Caco-2 (cell line): Measurements from ENCODE around the gene C14orf180. TPM values are rescaled to one million over a fixed set of nuclear protein-coding genes. Genes with fewer than 3 reads are reported as not detected.

Source experiments
- BruUV-seq: library from RNA; stranded (reverse); fragments of 400-500 nt; replicated peaks from 2 replicates; lab custom pipeline; 2021; lab: Mats Ljungman, UMichigan
- CTCF ChIA-PET: fragments of 300-600 bp; sonication (Branson Sonifier 250); formaldehyde crosslinking; loops from one replicate; lab custom pipeline; 2022; ENCODE audit warnings: antibody characterized with exemption; lab: Charles Lee
- POLR2A ChIA-PET: fragments of 300-600 bp; sonication (Branson Sonifier 250); formaldehyde crosslinking; loops from one replicate; lab custom pipeline; 2022; ENCODE audit warnings: antibody characterized with exemption; lab: Charles Lee
- DNase-seq, 2 experiments: peaks; one replicate each; pipeline versions ENCODE4 v3.0.0 to v3.0.0-alpha.2; 2020 to 2022
- H3K27me3 ChIP-seq: replicated peaks from 2 replicates; pipeline ENCODE4 v1.6.0; 2011; ENCODE audit warnings: low read length; ENCODE audit not compliant: control insufficient read depth, insufficient read depth
- H3K36me3 ChIP-seq: 2 replicates; pipeline ENCODE4 v1.5.1; 2011; ENCODE audit warnings: low read length; ENCODE audit not compliant: control insufficient read depth, insufficient read depth
- H3K4me1 ChIP-seq: fragments of 250-450 bp; sonication (Bioruptor Pico); 2 replicates; pipeline ENCODE4 v1.5.1; 2020; ENCODE audit warnings: mild to moderate bottlenecking
- H3K4me3 ChIP-seq: 2 replicates; pipeline ENCODE4 v1.5.1; 2011; ENCODE audit warnings: low read depth, mild to moderate bottlenecking, control low read depth, low read length
- H3K9me3 ChIP-seq: fragments of 250-450 bp; sonication (Bioruptor Pico); 2 replicates; pipeline ENCODE4 v1.5.1; 2020; ENCODE audit warnings: mild to moderate bottlenecking, moderate library complexity
- H3K27ac Mint-ChIP-seq: one replicate; pipeline ENCODE4 v1.8.0; 2022; ENCODE audit warnings: mixed read lengths; ENCODE audit not compliant: unreplicated experiment
- H3K27me3 Mint-ChIP-seq: one replicate; pipeline ENCODE4 v1.8.0; 2022; ENCODE audit warnings: mixed read lengths; ENCODE audit not compliant: insufficient read depth, unreplicated experiment
- H3K36me3 Mint-ChIP-seq: one replicate; pipeline ENCODE4 v1.8.0; 2022; ENCODE audit warnings: mild to moderate bottlenecking, mixed read lengths; ENCODE audit not compliant: insufficient read depth, unreplicated experiment
- H3K4me1 Mint-ChIP-seq: one replicate; pipeline ENCODE4 v1.8.0; 2022; ENCODE audit warnings: low read depth, mixed read lengths; ENCODE audit not compliant: unreplicated experiment
- H3K4me3 Mint-ChIP-seq: one replicate; pipeline ENCODE4 v1.8.0; 2022; ENCODE audit warnings: mild to moderate bottlenecking, moderate library complexity, mixed read lengths; ENCODE audit not compliant: unreplicated experiment
- H3K9me3 Mint-ChIP-seq: one replicate; pipeline ENCODE4 v1.8.0; 2022; ENCODE audit warnings: mixed read lengths; ENCODE audit not compliant: unreplicated experiment
- CTCF ChIP-seq, 2 experiments: fragments of 200-600 bp in 1 of 2; IDR thresholded peaks; 1 replicate in 1 of 2; 2 replicates in 1 of 2; pipeline versions ENCODE4 v1.5.1 to v1.8.0; 2011 to 2022; ENCODE audit warnings: antibody characterized with exemption in 1 of 2, control low read depth in 1 of 2, inconsistent platforms in 1 of 2, low read depth in 1 of 2, low read length in 1 of 2, mild to moderate bottlenecking in 1 of 2, moderate library complexity in 1 of 2; ENCODE audit not compliant: insufficient read depth in 1 of 2, severe bottlenecking in 1 of 2, unreplicated experiment in 1 of 2
- intact Hi-C: fragments of 100-400 bp; cut with micrococcal nuclease; formaldehyde crosslinking; loops from one replicate; pipeline ENCODE4 v1.10.0; 2022; ENCODE audit not compliant: unreplicated experiment
- total RNA-seq: library from RNA; stranded (reverse); gene quantifications from 2 replicates; pipeline ENCODE4 v1.2.3, GENCODE V29; 2022

C14orf180 gene
- total RNA-seq, 1 experiment from 2014 or later, result not detected

- peak in 1 of 2 experiments; percentile 20 for TF ChIP-seq CTCF (IDR thresholded peaks at IDR 0.05; ENCODE audit: insufficient read depth in 1 of 2, low read depth in 1 of 2, low read length in 1 of 2, severe bottlenecking in 1 of 2, unreplicated experiment in 1 of 2)
- POLR2A ChIA-PET, result no interaction called here
- Mint-ChIP-seq H3K4me3 (no peak overlapping the region), H3K27me3 (peaks cover 38% of the 10 kb centered on the region), H3K27ac (no peak overlapping the region), H3K9me3 (no peaks in the 10 kb centered on the region), H3K36me3 (no peaks in the 10 kb centered on the region), H3K4me1 (no peaks in the 10 kb centered on the region)
- intact Hi-C loops, result no loop called here
- peak in 1 of 2 experiments; percentile 23 for DNase-seq
- no peak overlapping the region for H3K4me3 ChIP-seq
- no TSS peak for BruUV-seq
- peaks cover 5% of the 10 kb centered on the region; the same call in 1 of the 2 replicates for H3K9me3 ChIP-seq
- H3K4me1 ChIP-seq, result no peaks in the 10 kb centered on the region
- H3K36me3 ChIP-seq, result no peaks in the 10 kb centered on the region
- CTCF ChIA-PET, result interaction anchor here (1.4 kb wide), 1 partner anchor 13 kb away, joined by 6 read pairs; no protein-coding TSS in a partner anchor
- peaks cover 3% of the 10 kb centered on the region for H3K27me3 ChIP-seq
Measured at GRCh38 chr14:104550861-104551728, 28.5 kb upstream of the C14orf180 start.

DNA sequence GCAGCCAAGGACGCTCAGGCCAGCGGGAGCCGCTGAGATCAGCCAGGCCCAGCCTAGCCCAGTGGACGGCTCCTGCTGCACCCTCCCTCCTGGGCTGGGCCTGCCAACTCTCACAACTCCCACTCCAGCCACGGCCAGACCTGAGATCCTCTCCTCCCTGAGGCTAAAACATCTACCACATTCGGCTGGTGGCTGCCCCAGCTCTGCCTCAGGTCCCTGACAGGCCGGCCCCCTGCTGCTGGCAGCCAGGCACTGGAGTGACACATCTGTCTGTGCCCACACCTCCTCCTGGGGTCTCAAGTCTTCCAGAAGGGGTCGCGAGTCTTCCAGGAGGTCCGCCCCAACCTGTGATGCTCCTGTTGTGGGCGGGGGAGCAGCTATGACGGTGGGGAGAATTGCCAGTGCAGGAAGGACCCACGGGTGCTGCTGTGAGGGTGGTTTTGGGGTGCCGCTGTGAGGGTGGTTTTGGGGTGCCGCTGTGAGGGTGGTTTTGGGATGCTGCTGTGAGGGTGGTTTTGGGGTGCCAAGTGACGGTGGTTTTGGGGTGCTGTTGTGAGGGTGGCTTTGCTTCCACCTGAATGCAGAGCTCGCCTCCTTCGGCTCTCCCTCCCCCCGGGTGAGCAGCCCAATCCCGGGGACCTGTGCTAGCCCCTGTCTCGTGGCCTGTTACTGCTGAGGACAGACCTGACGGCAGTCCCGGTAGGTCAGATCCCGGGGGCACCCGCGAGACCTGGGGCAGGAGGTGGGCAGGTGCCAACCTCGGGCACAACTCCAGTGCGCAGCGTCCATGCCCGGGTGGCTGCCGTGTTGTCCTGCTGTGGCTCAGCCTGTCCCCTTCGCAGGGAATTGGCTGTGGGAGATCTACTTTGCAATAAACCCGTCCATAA is 27.5 kb upstream of the C14orf180 start:
- intact Hi-C loops, result no loop called here
- H3K4me3 Mint-ChIP-seq, result no peak overlapping the region
- Histone ChIP-seq H3K36me3 (no peaks in the 10 kb centered on the region), H3K27me3 (peaks cover 3% of the 10 kb centered on the region), H3K4me1 (no peaks in the 10 kb centered on the region), H3K9me3 (peaks cover 5% of the 10 kb centered on the region; the same call in 1 of the 2 replicates), H3K4me3 (no peak overlapping the region)
- CTCF ChIA-PET, result no interaction called here
- no peak for TF ChIP-seq CTCF (IDR thresholded peaks at IDR 0.05; ENCODE audit: insufficient read depth in 1 of 2, low read depth in 1 of 2, low read length in 1 of 2, severe bottlenecking in 1 of 2, unreplicated experiment in 1 of 2)
- H3K27ac Mint-ChIP-seq, result no peak overlapping the region
- DNase-seq, result peak in 1 of 2 experiments; percentile 33
- H3K27me3 Mint-ChIP-seq, result peaks cover 34% of the 10 kb centered on the region
- no peaks in the 10 kb centered on the region for H3K4me1 Mint-ChIP-seq
- no peaks in the 10 kb centered on the region for H3K9me3 Mint-ChIP-seq
- no peaks in the 10 kb centered on the region for H3K36me3 Mint-ChIP-seq
- POLR2A ChIA-PET, result no interaction called here
- no TSS peak for BruUV-seq

- Histone ChIP-seq H3K4me1 (no peaks in the 10 kb centered on the region), H3K36me3 (no peaks in the 10 kb centered on the region), H3K9me3 (peaks cover 5% of the 10 kb centered on the region; the same call in 1 of the 2 replicates), H3K27me3 (peaks cover 4% of the 10 kb centered on the region), H3K4me3 (no peak overlapping the region)
- DNase-seq, result no peak
- H3K9me3 Mint-ChIP-seq, result no peaks in the 10 kb centered on the region
- no peaks in the 10 kb centered on the region for H3K36me3 Mint-ChIP-seq
- intact Hi-C loops, result no loop called here
- H3K27ac Mint-ChIP-seq, result no peak overlapping the region
- BruUV-seq, result no TSS peak
- ChIA-PET CTCF (interaction anchor here (1.2 kb wide), 1 partner anchor 12 kb away, joined by 3 read pairs; no protein-coding TSS in a partner anchor), POLR2A (no interaction called here)
- no peak for TF ChIP-seq CTCF (IDR thresholded peaks at IDR 0.05; ENCODE audit: insufficient read depth in 1 of 2, low read depth in 1 of 2, low read length in 1 of 2, severe bottlenecking in 1 of 2, unreplicated experiment in 1 of 2)
- no peak overlapping the region for H3K4me3 Mint-ChIP-seq
- H3K27me3 Mint-ChIP-seq, result peaks cover 33% of the 10 kb centered on the region
- no peaks in the 10 kb centered on the region for H3K4me1 Mint-ChIP-seq
Measured at GRCh38 chr14:104552738-104553125, 26.8 kb upstream of the C14orf180 start.
